ENCODE measurements around the gene KIF5A.

DNA sequence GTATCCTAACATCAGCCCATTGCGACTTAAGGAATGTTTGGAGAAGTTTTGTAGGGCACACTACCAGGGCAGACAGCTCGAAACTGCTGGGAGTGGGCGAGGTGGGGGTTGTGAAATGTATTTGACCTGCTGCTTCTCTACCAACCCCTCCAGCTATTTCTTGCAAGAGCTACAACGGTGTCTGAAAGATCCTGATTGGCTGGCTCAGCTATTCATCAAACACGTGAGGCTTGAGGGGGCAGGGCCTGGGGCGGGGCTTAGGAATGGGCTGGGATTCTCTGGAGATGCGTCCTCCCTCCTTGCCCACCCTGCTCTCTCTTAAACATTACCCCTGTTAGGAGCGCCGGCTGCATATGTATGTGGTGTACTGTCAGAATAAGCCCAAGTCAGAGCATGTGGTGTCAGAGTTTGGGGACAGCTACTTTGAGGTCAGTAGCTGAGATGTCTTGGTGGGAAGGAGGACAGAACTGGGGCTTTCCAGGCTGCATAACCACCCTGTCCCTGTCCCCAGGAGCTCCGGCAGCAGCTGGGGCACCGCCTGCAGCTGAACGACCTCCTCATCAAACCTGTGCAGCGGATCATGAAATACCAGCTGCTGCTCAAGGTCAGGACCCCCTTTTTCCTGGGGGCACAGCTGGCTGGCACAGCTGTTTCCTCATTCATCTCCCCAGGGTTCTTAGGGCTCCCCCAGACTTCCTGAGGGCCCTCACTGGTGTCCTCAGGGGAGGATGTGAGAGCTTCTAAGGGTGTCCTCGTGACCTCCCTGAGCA, 64.5 kb downstream of the KIF5A start:
- TF ChIP-seq, protein P1, sequence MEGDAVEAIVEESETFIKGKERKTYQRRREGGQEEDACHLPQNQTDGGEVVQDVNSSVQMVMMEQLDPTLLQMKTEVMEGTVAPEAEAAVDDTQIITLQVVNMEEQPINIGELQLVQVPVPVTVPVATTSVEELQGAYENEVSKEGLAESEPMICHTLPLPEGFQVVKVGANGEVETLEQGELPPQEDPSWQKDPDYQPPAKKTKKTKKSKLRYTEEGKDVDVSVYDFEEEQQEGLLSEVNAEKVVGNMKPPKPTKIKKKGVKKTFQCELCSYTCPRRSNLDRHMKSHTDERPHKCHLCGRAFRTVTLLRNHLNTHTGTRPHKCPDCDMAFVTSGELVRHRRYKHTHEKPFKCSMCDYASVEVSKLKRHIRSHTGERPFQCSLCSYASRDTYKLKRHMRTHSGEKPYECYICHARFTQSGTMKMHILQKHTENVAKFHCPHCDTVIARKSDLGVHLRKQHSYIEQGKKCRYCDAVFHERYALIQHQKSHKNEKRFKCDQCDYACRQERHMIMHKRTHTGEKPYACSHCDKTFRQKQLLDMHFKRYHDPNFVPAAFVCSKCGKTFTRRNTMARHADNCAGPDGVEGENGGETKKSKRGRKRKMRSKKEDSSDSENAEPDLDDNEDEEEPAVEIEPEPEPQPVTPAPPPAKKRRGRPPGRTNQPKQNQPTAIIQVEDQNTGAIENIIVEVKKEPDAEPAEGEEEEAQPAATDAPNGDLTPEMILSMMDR (IDR thresholded peaks at IDR 0.05), result no peak
- TF ChIP-seq POLR2A (IDR thresholded peaks at IDR 0.05), result no peak
